ENCODE data around the gene SHANK2. TPM values are rescaled to one million over a fixed set of nuclear protein-coding genes. Genes with fewer than 3 reads are reported as not detected.

The SHANK2 gene
- total and polyA plus RNA-seq, 10 of the 15 experiments (the other 5 are each of a cell fraction or from before 2014, with no cell fraction given) = 0.01 to 0.31 (median 0.10) TPM; not detected in 5

- TF ChIP-seq ZNF274 (IDR thresholded peaks at IDR 0.05; ENCODE audit: insufficient read depth, insufficient read length) = no peak
These were observed 17.5 kb upstream of the SHANK2 start (continued) for GRCh38 chr11:71269603-71270511.

- 21% methylated on average over 11 of the region's 11 CpGs for WGBS (ENCODE audit: insufficient coverage, insufficient replicate concordance, low lambda C conversion rate, missing lambda C conversion rate)
- DNase-seq (ENCODE audit: low read depth, low spot score) (no peak), ATAC-seq (no peak), FAIRE-seq (no peak)
- H3K9ac ChIP-seq (ENCODE audit: control insufficient read depth, insufficient read depth, low read length) = no peak overlapping the region
- in situ Hi-C loops (cut with MboI) (no loop called here), intact Hi-C loops (cut with micrococcal nuclease; ENCODE audit: unreplicated experiment) (no loop called here)
- no TSS peak for BruUV-seq (replicated peaks)
- peaks cover 3% of the 10 kb centered on the region; the same call in 1 of the 3 replicates for H3K9me3 ChIP-seq (replicated peaks; ENCODE audit: control insufficient read depth, insufficient read depth, low read length)
- H3K79me2 ChIP-seq (ENCODE audit: control insufficient read depth, insufficient read depth, low read length) = no peaks in the 10 kb centered on the region
- H2AFZ ChIP-seq (ENCODE audit: control insufficient read depth, low read depth, low read length) = no peak overlapping the region
- ChIA-PET POLR2A (no interaction called here), SMC1A (ENCODE audit: uncharacterized antibody, unreplicated experiment) (no interaction called here), CTCF (no interaction called here), RAD21 (ENCODE audit: unreplicated experiment) (no interaction called here)
- no peak overlapping the region for H3K27ac ChIP-seq (ENCODE audit: control insufficient read depth, insufficient read depth)
- peaks cover 0 to 2% of the 10 kb centered on the region in 2 experiments; a peak in 2 of 4 replicates for H3K27me3 ChIP-seq (replicated peaks in 1 of 2; ENCODE audit: control insufficient read depth in 2 of 2, insufficient read depth in 2 of 2, low read length in 1 of 2)
- TF ChIP-seq CBX5 (IDR thresholded peaks at IDR 0.05; ENCODE audit: low read depth) (no peak), SP1 (IDR thresholded peaks at IDR 0.05; ENCODE audit: low read depth, low read length) (no peak), ZZZ3 (IDR thresholded peaks at IDR 0.05; ENCODE audit: control insufficient read depth, insufficient read length, low read depth) (no peak), ZNF592 (IDR thresholded peaks at IDR 0.05) (no peak), SPI1 (IDR thresholded peaks at IDR 0.05; ENCODE audit: borderline replicate concordance, insufficient read depth, low read depth, low read length) (no peak), PAX5 (IDR thresholded peaks at IDR 0.05; ENCODE audit: borderline replicate concordance, low read depth, low read length) (no peak), ZBTB11 (CRISPR knock-in tag; IDR thresholded peaks at IDR 0.05) (no peak), BCLAF1 (IDR thresholded peaks at IDR 0.05) (no peak)
- H3K4me2 ChIP-seq (ENCODE audit: control insufficient read depth, insufficient read depth) = no peak overlapping the region
- no peaks in the 10 kb centered on the region for H3K36me3 ChIP-seq (ENCODE audit: control insufficient read depth in 2 of 2, insufficient read depth in 2 of 2, low read length in 1 of 2)
- H3K4me1 ChIP-seq (ENCODE audit: control insufficient read depth, insufficient read depth, low read length) = no peaks in the 10 kb centered on the region
- H4K20me1 ChIP-seq (ENCODE audit: control insufficient read depth, insufficient read depth) = no peaks in the 10 kb centered on the region
- H3K4me3 ChIP-seq = no peak overlapping the region
These were observed 16.4 kb upstream of the SHANK2 start for GRCh38 chr11:71268706-71269321.

Data from GM12878 (cell line).